ENCODE measurements around the gene PRXL2B.

The PRXL2B gene

DNA sequence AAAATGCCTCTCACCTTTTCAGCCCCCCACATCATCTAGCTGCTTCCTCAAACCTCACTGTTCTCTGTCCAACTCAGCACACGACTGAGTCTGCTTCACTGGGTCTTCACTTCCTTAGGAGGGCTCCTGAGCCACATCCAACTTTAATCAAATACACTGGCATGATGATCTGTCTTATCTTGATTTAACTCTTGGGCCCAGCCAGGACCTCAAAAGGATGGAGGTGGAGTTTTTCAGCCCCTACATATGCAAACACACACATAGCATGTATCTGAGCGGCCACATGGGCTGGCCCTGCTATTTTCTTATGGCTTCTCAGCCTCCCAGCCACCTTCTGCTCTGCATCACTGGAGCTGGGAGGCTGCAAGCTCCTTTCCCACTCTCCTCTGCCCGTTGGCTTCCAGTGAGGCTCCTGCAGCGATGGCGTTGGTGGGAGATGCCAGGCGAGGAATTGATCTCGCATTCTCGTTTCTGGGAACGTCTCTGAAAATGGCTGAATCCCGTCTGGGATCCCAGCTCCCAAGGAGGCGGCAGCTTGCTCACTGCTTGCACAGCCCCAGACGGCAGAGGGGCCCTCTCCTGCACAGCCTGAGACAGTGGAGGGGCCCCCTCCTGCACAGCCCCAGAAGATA lies 1.8 kb upstream of the PRXL2B start:
- peaks cover 5% of the 10 kb centered on the region; the same call in 1 of the 2 replicates for H3K4me1 ChIP-seq (ENCODE audit: low read length)
- H3K27me3 ChIP-seq (replicated peaks; ENCODE audit: insufficient read depth, low read length): peaks cover 54% of the 10 kb centered on the region
- TF ChIP-seq EZH2phosphoT487 (IDR thresholded peaks at IDR 0.05; ENCODE audit: low read length): no peak
- no peak for TF ChIP-seq EZH2 (optimal IDR thresholded peaks at IDR 0.05; ENCODE audit: low read depth, low read length)
- TF ChIP-seq, protein P1, sequence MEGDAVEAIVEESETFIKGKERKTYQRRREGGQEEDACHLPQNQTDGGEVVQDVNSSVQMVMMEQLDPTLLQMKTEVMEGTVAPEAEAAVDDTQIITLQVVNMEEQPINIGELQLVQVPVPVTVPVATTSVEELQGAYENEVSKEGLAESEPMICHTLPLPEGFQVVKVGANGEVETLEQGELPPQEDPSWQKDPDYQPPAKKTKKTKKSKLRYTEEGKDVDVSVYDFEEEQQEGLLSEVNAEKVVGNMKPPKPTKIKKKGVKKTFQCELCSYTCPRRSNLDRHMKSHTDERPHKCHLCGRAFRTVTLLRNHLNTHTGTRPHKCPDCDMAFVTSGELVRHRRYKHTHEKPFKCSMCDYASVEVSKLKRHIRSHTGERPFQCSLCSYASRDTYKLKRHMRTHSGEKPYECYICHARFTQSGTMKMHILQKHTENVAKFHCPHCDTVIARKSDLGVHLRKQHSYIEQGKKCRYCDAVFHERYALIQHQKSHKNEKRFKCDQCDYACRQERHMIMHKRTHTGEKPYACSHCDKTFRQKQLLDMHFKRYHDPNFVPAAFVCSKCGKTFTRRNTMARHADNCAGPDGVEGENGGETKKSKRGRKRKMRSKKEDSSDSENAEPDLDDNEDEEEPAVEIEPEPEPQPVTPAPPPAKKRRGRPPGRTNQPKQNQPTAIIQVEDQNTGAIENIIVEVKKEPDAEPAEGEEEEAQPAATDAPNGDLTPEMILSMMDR (IDR thresholded peaks at IDR 0.05; ENCODE audit: low read length): no peak
- H3K4me2 ChIP-seq (ENCODE audit: low read depth, low read length): peak overlapping the region; percentile 65
- no peak overlapping the region; the same call in 1 of the 2 replicates for H3K27ac ChIP-seq (ENCODE audit: low read length)
- H3K9ac ChIP-seq (ENCODE audit: low read length): peak overlapping the region; percentile 62; the same call in 1 of the 2 replicates
- H2AFZ ChIP-seq (ENCODE audit: low read length): peak overlapping the region; percentile 31; the same call in 1 of the 2 replicates
- H3F3A ChIP-seq (ENCODE audit: insufficient read depth, low read length): 0 out of 2 replicates have a peak, but pooled peaks cover 4% of the 10 kb centered on the region
- H4K20me1 ChIP-seq (ENCODE audit: insufficient read depth, low read length): no peaks in the 10 kb centered on the region
- peak overlapping the region; percentile 76 for H3K4me3 ChIP-seq (ENCODE audit: low read length)
- H3K9me3 ChIP-seq (replicated peaks; ENCODE audit: insufficient read depth, low read length): no peaks in the 10 kb centered on the region
- H3K36me3 ChIP-seq (replicated peaks; ENCODE audit: insufficient read depth, low read length): no peaks in the 10 kb centered on the region
- H3K79me2 ChIP-seq (ENCODE audit: low read length): no peaks in the 10 kb centered on the region
- DNase-seq: no peak
- no peaks in the 10 kb centered on the region for H3K9me2 ChIP-seq (replicated peaks; ENCODE audit: insufficient read depth, low read length)

DNA sequence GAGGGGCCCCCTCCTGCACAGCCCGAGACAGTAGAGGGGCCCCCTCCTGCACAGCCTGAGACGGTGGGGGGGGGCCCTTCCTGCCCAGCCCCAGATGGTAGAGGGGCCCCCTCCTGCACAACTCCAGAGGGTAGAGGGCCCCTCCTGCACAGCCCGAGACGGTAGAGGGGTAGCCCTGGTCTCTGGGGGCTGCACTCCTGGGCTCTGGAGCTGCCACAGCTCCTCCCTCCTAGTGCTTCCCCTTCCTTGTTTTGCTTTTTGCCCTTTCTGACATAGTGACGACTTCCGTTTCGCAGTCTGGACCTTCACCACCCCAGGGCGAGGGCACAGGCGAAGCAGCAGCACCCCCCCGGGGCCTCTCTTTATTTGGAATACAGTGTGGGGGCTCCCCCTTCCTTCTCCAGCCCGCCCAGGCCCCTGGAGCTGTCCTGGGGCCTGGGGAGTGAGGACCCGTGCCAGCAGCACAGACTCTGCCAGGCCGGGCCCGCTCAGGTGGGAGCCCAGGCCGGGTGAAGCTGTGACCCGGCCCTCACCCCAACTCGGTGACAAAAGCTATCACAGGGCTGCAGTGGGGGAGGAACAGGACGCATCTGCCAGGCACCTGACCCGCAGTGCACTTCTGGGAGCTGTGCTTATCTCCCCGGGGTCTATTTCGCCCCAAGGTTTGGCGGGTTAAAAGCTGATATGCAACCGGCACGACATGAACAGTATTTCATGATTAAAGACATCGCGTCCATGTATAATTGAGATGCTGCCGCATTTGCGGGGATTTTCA lies 1.1 kb upstream of the PRXL2B start:
- peak overlapping the region; percentile 65 for H3K4me2 ChIP-seq (ENCODE audit: low read depth, low read length)
- H3K27ac ChIP-seq (ENCODE audit: low read length): peak overlapping the region; percentile 65; the same call in 1 of the 2 replicates
- TF ChIP-seq, protein P1 (IDR thresholded peaks at IDR 0.05; ENCODE audit: low read length): no peak
- TF ChIP-seq EZH2phosphoT487 (IDR thresholded peaks at IDR 0.05; ENCODE audit: low read length) (no peak), EZH2 (optimal IDR thresholded peaks at IDR 0.05; ENCODE audit: low read depth, low read length) (no peak)
- no peaks in the 10 kb centered on the region for H3K36me3 ChIP-seq (replicated peaks; ENCODE audit: insufficient read depth, low read length)
- H3K4me3 ChIP-seq (ENCODE audit: low read length): peak overlapping the region; percentile 76
- H4K20me1 ChIP-seq (ENCODE audit: insufficient read depth, low read length): no peaks in the 10 kb centered on the region
- H3K9me3 ChIP-seq (replicated peaks; ENCODE audit: insufficient read depth, low read length): no peaks in the 10 kb centered on the region
- H3K4me1 ChIP-seq (ENCODE audit: low read length): peaks cover 5% of the 10 kb centered on the region; the same call in 1 of the 2 replicates
- H3K9me2 ChIP-seq (replicated peaks; ENCODE audit: insufficient read depth, low read length): no peaks in the 10 kb centered on the region
- peaks cover 51% of the 10 kb centered on the region for H3K27me3 ChIP-seq (replicated peaks; ENCODE audit: insufficient read depth, low read length)
- peak overlapping the region; percentile 62 for H3K9ac ChIP-seq (ENCODE audit: low read length)
- peak; percentile 68 for DNase-seq
- H2AFZ ChIP-seq (ENCODE audit: low read length): peak overlapping the region; percentile 31; the same call in 1 of the 2 replicates
- H3K79me2 ChIP-seq (ENCODE audit: low read length): no peaks in the 10 kb centered on the region
- 0 out of 2 replicates have a peak, but pooled peaks cover 4% of the 10 kb centered on the region for H3F3A ChIP-seq (ENCODE audit: insufficient read depth, low read length)

- H3K9me2 ChIP-seq (replicated peaks; ENCODE audit: insufficient read depth, low read length): no peaks in the 10 kb centered on the region
- DNase-seq: peak; percentile 11
- H3K27me3 ChIP-seq (replicated peaks; ENCODE audit: insufficient read depth, low read length): peaks cover 43% of the 10 kb centered on the region
- H3K79me2 ChIP-seq (ENCODE audit: low read length): no peaks in the 10 kb centered on the region
- 0 out of 2 replicates have a peak, but pooled peaks cover 4% of the 10 kb centered on the region for H3F3A ChIP-seq (ENCODE audit: insufficient read depth, low read length)
- H3K4me3 ChIP-seq (ENCODE audit: low read length): peak overlapping the region; percentile 76
- no peaks in the 10 kb centered on the region for H3K36me3 ChIP-seq (replicated peaks; ENCODE audit: insufficient read depth, low read length)
- no peak overlapping the region for H3K27ac ChIP-seq (ENCODE audit: low read length)
- peaks cover 5% of the 10 kb centered on the region; the same call in 1 of the 2 replicates for H3K4me1 ChIP-seq (ENCODE audit: low read length)
- peak overlapping the region; percentile 81 for H2AFZ ChIP-seq (ENCODE audit: low read length)
- TF ChIP-seq EZH2 (optimal IDR thresholded peaks at IDR 0.05; ENCODE audit: low read depth, low read length): no peak
- no peak for TF ChIP-seq EZH2phosphoT487 (IDR thresholded peaks at IDR 0.05; ENCODE audit: low read length)
- TF ChIP-seq, protein P1 (IDR thresholded peaks at IDR 0.05; ENCODE audit: low read length): no peak
- H3K9me3 ChIP-seq (replicated peaks; ENCODE audit: insufficient read depth, low read length): no peaks in the 10 kb centered on the region
- H3K4me2 ChIP-seq (ENCODE audit: low read depth, low read length): peak overlapping the region; percentile 82
- peak overlapping the region; percentile 21; the same call in 1 of the 2 replicates for H3K9ac ChIP-seq (ENCODE audit: low read length)
- no peaks in the 10 kb centered on the region for H4K20me1 ChIP-seq (ENCODE audit: insufficient read depth, low read length)
These were observed 688 bp downstream of the PRXL2B start for GRCh38 chr1:2587071-2587859.

Measured in MM.1S (cell line).